HCT116 (cell line): ENCODE data around the gene ITIH5.

Experiments used
- CEBPB ChIP-seq: IDR thresholded peaks from 2 replicates; pipeline ENCODE4 v1.6.1; 2012; ENCODE audit warnings: low read depth
- EGR1 ChIP-seq: IDR thresholded peaks from 2 replicates; pipeline ENCODE4 v1.6.1; 2012; ENCODE audit warnings: low read depth
- ELF1 ChIP-seq: IDR thresholded peaks from 2 replicates; pipeline ENCODE4 v1.6.1; 2012; ENCODE audit warnings: low read depth, borderline replicate concordance
- EZH2phosphoT487 ChIP-seq: fragments of 200-600 bp; IDR thresholded peaks from 2 replicates; pipeline ENCODE4 v1.6.1; 2018; ENCODE audit warnings: antibody characterized with exemption, borderline replicate concordance
- JUND ChIP-seq: IDR thresholded peaks from 2 replicates; pipeline ENCODE4 v1.6.1; 2012
- POLR2A ChIP-seq: IDR thresholded peaks from 2 replicates; pipeline ENCODE4 v1.7.0; 2011; ENCODE audit warnings: borderline replicate concordance; ENCODE audit not compliant: insufficient read depth, insufficient read length; ENCODE audit errors: extremely low read depth
- POLR2AphosphoS5 ChIP-seq: IDR thresholded peaks from 2 replicates; pipeline ENCODE4 v1.6.1; 2011; ENCODE audit warnings: mild to moderate bottlenecking, low read depth, low read length, moderate library complexity
- RAD21 ChIP-seq: IDR thresholded peaks from 2 replicates; pipeline ENCODE4 v1.6.1; 2012; ENCODE audit warnings: low read depth, mild to moderate bottlenecking
- SRF ChIP-seq: IDR thresholded peaks from 2 replicates; pipeline ENCODE4 v1.6.1; 2012; ENCODE audit warnings: low read depth
- YY1 ChIP-seq: IDR thresholded peaks from 2 replicates; pipeline ENCODE4 v1.6.1; 2011; ENCODE audit warnings: low read length, low read depth, moderate library complexity, mild to moderate bottlenecking; ENCODE audit not compliant: insufficient replicate concordance; ENCODE audit errors: extremely low read depth
- TF ChIP-seq, protein P1 (sequence below), 3 experiments: fragments of 200-600 bp in 1 of 3; sonication (generic) in 1 of 3; IDR thresholded peaks in 2 of 3; conservative IDR thresholded peaks in 1 of 3; 2 replicates each; pipeline ENCODE4 v1.5.1; 2012 to 2017; ENCODE audit warnings: low read depth in 2 of 3, low read length in 2 of 3, antibody characterized with exemption in 1 of 3, borderline replicate concordance in 1 of 3, control low read depth in 1 of 3, mild to moderate bottlenecking in 1 of 3, mixed read lengths in 1 of 3, mixed run types in 1 of 3, moderate library complexity in 1 of 3; ENCODE audit not compliant: insufficient read depth in 1 of 3
- TF ChIP-seq, protein P2 (sequence below): IDR thresholded peaks from 2 replicates; pipeline ENCODE4 v1.6.1; 2012
- TF ChIP-seq, protein P3 (sequence below): IDR thresholded peaks from 2 replicates; pipeline ENCODE4 v1.6.1; 2012
- TF ChIP-seq, protein P4 (sequence below): IDR thresholded peaks from 2 replicates; pipeline ENCODE4 v1.6.1; 2012; ENCODE audit warnings: low read depth

DNA sequence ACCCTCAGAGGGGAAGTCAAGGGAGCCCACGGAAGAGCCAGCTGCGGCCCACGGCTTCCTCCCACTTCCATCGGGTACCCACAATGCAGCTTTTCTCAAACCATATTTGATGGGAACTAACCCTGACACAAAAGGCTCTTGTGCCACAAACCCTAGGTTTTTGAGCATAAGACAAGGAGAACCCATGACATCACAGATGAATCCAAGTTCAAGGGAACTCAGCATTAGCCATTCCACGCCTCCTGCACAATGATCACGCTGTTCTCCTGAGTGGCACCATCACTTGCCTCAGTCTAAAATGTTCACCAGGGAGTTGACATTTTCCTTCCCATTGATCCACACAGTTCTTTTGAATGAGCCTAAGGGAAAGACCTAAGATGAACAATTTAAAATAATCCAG, 70.4 kb downstream of the ITIH5 start:
- TF ChIP-seq, protein P1, sequence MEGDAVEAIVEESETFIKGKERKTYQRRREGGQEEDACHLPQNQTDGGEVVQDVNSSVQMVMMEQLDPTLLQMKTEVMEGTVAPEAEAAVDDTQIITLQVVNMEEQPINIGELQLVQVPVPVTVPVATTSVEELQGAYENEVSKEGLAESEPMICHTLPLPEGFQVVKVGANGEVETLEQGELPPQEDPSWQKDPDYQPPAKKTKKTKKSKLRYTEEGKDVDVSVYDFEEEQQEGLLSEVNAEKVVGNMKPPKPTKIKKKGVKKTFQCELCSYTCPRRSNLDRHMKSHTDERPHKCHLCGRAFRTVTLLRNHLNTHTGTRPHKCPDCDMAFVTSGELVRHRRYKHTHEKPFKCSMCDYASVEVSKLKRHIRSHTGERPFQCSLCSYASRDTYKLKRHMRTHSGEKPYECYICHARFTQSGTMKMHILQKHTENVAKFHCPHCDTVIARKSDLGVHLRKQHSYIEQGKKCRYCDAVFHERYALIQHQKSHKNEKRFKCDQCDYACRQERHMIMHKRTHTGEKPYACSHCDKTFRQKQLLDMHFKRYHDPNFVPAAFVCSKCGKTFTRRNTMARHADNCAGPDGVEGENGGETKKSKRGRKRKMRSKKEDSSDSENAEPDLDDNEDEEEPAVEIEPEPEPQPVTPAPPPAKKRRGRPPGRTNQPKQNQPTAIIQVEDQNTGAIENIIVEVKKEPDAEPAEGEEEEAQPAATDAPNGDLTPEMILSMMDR (IDR thresholded peaks at IDR 0.05 in 2 of 3, conservative IDR thresholded peaks at IDR 0.05 in 1 of 3; ENCODE audit: borderline replicate concordance in 1 of 3, insufficient read depth in 1 of 3, low read depth in 2 of 3, low read length in 2 of 3) = no peak
- TF ChIP-seq POLR2AphosphoS5 = no peak
- TF ChIP-seq, protein P2, sequence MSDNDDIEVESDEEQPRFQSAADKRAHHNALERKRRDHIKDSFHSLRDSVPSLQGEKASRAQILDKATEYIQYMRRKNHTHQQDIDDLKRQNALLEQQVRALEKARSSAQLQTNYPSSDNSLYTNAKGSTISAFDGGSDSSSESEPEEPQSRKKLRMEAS = no peak
- no peak for TF ChIP-seq EGR1
- TF ChIP-seq YY1 = no peak
- TF ChIP-seq POLR2A = no peak
- TF ChIP-seq ELF1 = no peak
- TF ChIP-seq JUND = no peak
- TF ChIP-seq, protein P3, sequence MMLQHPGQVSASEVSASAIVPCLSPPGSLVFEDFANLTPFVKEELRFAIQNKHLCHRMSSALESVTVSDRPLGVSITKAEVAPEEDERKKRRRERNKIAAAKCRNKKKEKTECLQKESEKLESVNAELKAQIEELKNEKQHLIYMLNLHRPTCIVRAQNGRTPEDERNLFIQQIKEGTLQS = no peak
- TF ChIP-seq CEBPB = no peak
- TF ChIP-seq SRF = no peak
- no peak for TF ChIP-seq RAD21
- TF ChIP-seq, protein P4, sequence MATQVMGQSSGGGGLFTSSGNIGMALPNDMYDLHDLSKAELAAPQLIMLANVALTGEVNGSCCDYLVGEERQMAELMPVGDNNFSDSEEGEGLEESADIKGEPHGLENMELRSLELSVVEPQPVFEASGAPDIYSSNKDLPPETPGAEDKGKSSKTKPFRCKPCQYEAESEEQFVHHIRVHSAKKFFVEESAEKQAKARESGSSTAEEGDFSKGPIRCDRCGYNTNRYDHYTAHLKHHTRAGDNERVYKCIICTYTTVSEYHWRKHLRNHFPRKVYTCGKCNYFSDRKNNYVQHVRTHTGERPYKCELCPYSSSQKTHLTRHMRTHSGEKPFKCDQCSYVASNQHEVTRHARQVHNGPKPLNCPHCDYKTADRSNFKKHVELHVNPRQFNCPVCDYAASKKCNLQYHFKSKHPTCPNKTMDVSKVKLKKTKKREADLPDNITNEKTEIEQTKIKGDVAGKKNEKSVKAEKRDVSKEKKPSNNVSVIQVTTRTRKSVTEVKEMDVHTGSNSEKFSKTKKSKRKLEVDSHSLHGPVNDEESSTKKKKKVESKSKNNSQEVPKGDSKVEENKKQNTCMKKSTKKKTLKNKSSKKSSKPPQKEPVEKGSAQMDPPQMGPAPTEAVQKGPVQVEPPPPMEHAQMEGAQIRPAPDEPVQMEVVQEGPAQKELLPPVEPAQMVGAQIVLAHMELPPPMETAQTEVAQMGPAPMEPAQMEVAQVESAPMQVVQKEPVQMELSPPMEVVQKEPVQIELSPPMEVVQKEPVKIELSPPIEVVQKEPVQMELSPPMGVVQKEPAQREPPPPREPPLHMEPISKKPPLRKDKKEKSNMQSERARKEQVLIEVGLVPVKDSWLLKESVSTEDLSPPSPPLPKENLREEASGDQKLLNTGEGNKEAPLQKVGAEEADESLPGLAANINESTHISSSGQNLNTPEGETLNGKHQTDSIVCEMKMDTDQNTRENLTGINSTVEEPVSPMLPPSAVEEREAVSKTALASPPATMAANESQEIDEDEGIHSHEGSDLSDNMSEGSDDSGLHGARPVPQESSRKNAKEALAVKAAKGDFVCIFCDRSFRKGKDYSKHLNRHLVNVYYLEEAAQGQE = no peak
- TF ChIP-seq EZH2phosphoT487 = no peak
